Liver (tissue), 4 donors: ENCODE measurements around the gene ZNF519. TPM values are rescaled to one million over a fixed set of nuclear protein-coding genes. Genes with fewer than 3 reads are reported as not detected.

Experiments used
- polyA plus RNA-seq, 2 donors: library from polyadenylated mRNA; stranded (reverse) in 1 of 2; unstranded in 1 of 2; fragments of 200-250 nt in 1 of 2; fragments of >200 nt in 1 of 2; fragmentation: Nextera tagmentation in 1 of 2; extraction: Ambion mirVana in 1 of 2; gene quantifications; one replicate each; pipeline versions ENCODE4 v1.2.1 to v1.2.3, GENCODE V29; 2013 to 2015
- total RNA-seq, 2 donors: library from RNA; depleted of rRNA; stranded (reverse); fragments of >200 nt; gene quantifications; one replicate each; pipeline ENCODE4 v1.2.3, GENCODE V29; 2014
- donor health status: healthy.
- donor health status: healthy.
- donor health status: healthy.

Gene ZNF519
- total and polyA plus RNA-seq, 4 donors, result 0.29 to 4.0 (median 1.1) TPM

Other genes starting within 250 kb of the ZNF519 start
- gene MC2R, start 216.9 kb downstream of the ZNF519 start, total RNA-seq, result not detected
- not detected for gene MC2R, start 216.9 kb downstream of the ZNF519 start, polyA plus RNA-seq